GM12864 (cell line): ENCODE results near the gene RUFY2.

Experiments used
- DNase-seq: peaks from one replicate; pipeline ENCODE4 v3.0.0-alpha.2; 2011; ENCODE audit warnings: low read depth
- H3K4me3 ChIP-seq: 2 replicates; pipeline ENCODE4 v1.5.1; 2011; ENCODE audit warnings: mild to moderate bottlenecking, low read depth, low read length, control low read depth
- CTCF ChIP-seq: IDR thresholded peaks from 2 replicates; pipeline ENCODE4 v1.5.1; 2011; ENCODE audit warnings: low read depth, mild to moderate bottlenecking, moderate library complexity, low read length, control low read depth, inconsistent platforms; ENCODE audit errors: missing control alignments

The RUFY2 gene

DNA sequence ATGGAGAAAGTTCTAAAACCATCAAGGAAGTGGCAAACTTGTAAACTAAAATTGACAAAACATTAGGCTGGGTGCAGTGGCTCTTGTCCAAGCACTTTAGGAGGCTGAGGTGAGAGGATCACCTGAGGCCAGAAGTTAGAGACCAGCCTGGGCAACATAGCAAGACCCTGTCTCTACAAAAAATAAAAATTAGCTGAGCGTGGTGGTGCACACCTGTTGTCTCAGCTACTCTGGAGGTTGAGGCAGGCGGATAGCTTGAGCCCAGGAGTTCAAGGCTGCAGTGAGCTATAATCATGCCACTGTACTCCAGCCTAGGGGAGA is 104.6 kb downstream of the RUFY2 start:
- no peak for TF ChIP-seq CTCF
- no peak for DNase-seq
- H3K4me3 ChIP-seq = no peak overlapping the region

DNA sequence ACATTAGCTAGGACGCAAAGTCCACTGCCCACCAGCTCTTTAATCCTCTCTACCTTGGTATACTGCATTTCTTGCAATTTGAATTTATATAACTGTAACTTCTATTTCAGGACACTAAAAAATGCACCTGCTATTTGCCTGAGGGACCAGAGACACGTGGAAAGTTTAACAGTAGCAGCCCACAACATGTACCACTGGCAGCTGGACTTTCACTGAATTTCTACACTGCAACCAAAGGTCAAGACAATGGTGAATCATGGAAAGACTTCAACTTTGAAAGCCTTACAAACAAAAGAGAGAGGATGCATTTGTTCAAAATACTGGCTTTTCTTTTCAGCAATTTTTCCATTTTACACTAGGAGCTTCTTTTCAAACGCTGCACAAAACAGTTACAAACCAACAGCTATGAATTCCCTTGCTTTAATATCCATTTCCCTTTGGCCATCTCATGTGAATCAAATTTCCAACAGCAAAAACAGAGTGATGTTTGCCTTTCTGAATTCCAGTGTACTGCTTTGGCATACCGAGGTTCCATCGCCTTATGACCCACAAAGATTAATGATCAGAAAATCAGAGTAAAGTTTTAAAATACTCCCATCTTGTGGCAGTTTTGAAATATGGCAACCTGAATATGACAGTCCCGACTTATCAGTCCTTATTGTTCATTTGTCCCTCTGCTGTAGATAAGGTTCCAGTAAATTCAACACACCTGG is 105.1 kb downstream of the RUFY2 start:
- no peak overlapping the region for H3K4me3 ChIP-seq
- peak; percentile 42 for TF ChIP-seq CTCF
- DNase-seq = peak; percentile 18

- H3K4me3 ChIP-seq = no peak overlapping the region
- no peak for DNase-seq
- no peak for TF ChIP-seq CTCF
Measured at GRCh38 chr10:68301301-68301700, 105.8 kb downstream of the RUFY2 start.

DNA sequence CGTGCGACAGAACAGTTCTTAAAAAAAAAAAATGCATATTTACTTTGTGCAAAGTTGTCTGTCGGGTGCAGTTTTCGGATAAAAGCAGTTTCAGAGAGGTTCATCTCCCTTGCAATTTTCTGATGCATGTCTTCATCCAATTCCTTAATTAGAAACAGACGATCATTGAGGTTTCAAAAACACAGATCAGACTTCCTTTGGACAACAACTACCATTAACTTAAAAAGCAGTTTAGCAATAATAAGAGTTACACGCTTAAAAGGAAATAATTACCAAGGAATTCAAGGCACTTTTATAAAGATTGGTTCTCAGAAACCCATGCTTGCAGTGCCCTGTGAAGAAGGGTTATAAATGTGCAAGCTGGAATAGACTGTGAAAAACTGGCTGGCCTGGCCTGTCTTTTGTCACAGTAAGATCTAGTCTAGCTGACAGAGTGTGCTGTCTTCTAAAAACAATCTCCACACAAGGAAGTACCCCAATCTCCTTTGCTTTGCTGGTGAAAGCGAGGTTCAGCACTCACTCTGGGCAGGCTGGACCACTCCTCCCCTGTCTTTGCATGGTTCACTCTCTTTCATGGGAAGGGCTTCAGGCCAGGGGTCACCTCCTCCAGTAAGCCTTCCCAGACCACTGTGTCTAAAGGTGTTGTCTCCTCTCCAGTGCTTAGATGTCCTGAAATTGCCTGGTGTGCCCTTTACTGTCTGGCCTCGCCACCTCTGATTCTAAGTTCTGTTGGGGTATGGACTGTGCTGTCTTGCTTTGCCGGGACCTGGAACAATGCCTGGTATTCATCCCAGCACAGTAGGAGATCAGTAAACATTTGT is 110.0 kb downstream of the RUFY2 start:
- TF ChIP-seq CTCF = no peak

More for the DNA sequence above, 110.0 kb downstream of the RUFY2 start:
- no peak for DNase-seq
- H3K4me3 ChIP-seq = no peak overlapping the region
